Inflammatory macrophage treated with lipopolysaccharide for 4 hours (primary cell): ENCODE measurements around the gene SMURF2.

Experiments used
- DNase-seq: peaks from one replicate; pipeline ENCODE4 v3.0.0-alpha.2; 2020

The SMURF2 gene

DNA sequence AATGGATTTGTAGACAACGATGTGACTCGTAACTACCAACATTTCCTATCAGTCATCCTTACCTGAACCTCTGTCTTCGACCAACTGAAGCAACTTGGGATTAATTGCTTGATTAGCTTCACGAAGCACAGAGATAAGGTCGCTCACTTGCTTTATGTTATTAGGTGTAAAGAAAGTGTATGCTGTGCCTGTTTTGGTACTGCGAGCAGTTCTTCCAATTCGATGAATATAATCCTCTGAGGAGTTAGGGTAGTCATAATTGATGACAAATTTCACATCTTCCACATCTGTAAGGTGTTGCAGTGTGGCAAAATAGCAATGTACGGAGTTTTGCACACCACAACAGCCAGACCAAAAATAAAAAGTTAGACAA, 161.6 kb downstream of the SMURF2 start:
- no peak for DNase-seq

GRCh38 chr17:64499805-64500486, 162.2 kb downstream of the SMURF2 start:
- no peak for DNase-seq

- DNase-seq = no peak
Measured at GRCh38 chr17:64498308-64499203, 163.6 kb downstream of the SMURF2 start.

DNA sequence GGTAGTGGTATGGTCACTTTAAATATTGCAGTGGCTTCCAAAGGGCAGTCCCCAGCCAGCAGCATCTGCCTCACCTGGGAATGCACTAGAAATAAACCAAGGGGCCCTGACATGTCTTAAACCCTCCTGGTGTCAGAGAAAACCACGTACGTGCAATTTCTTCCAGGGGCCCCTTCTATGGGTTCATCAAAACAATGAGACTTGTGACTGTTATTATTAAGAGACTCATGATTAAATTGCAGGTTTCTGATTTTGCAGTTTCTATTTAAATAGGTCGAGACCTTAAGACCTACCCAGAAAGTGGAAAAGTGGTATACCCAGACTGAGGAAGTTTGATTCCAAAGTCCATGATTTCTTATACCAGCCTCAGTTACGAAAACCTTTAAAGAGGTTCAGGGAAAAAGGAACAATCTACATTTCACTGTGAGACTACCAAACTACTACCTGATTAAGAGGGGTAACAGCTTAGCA, 164.5 kb downstream of the SMURF2 start:
- DNase-seq = no peak

DNA sequence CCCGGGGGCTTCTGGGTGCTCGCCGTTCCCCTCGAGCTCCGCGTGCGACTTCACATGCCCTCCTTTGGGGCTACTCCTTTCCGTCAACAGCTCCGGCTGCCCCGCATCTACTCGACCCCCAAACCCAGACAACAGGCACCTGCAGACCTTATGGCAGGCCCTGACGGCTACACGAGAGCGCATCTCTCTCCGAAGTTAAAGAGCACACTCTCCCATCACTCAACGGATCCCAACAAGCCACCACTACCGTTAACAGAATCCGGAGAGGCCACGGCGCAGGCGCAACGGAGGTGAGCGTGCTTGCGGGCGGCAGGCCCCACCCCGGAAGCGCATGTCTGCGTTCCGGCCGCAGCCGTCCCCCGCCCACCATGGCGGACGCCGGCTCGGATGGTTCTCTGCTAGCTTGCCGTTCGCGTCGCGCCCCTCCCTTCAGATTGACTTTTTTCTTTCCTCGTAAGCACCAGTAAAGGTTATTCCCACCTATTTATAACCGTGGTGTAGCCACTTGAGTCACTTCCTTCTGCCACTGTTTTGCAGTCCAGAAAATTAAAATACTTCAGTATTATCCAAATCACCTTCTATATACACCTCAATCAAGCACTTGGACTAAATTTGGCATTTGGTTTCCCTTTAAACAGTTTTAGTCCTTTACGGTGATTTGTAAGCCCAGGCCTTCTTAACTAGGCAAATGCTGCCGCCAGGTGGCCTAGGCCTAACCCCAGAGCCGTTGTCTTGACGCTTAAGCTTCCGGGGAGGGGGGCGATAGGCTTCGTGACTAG, 165.1 kb downstream of the SMURF2 start, which contains the start of gene POLG2:
Gene POLG2, minus strand, starts transcription at position 269 of the 779 bp plus-strand sequence. Its CDS starts 86 bp downstream, at position 183.
- peak; percentile 94 for DNase-seq

GRCh38 chr17:64496348-64496785, 165.7 kb downstream of the SMURF2 start:
- no peak for DNase-seq
